ES-I3 (cell line): ENCODE results near the gene PRC1.
"Not testable (repeated sequence)": the region's sequence is repeated elsewhere in the genome, so short reads cannot be mapped to it uniquely, and the experiment has no call there.

ENCODE experiments used
- H3K36me3 ChIP-seq: 2 replicates; pipeline ENCODE4 v1.6.1; 2013; ENCODE audit warnings: mild to moderate bottlenecking, low read length, control low read depth, moderate library complexity; ENCODE audit not compliant: insufficient read depth
- H3K4me1 ChIP-seq: 2 replicates; pipeline ENCODE4 v1.6.1; 2013; ENCODE audit warnings: mild to moderate bottlenecking, control low read depth, low read length; ENCODE audit not compliant: insufficient read depth
- H3K9ac ChIP-seq: 2 replicates; pipeline ENCODE4 v1.6.1; 2013; ENCODE audit warnings: low read depth, mild to moderate bottlenecking, low read length, moderate library complexity
- H3K9me3 ChIP-seq: 2 replicates; pipeline ENCODE4 v1.6.1; 2013; ENCODE audit warnings: mild to moderate bottlenecking, low read length, moderate library complexity; ENCODE audit not compliant: control insufficient read depth, insufficient read depth

Gene PRC1

DNA sequence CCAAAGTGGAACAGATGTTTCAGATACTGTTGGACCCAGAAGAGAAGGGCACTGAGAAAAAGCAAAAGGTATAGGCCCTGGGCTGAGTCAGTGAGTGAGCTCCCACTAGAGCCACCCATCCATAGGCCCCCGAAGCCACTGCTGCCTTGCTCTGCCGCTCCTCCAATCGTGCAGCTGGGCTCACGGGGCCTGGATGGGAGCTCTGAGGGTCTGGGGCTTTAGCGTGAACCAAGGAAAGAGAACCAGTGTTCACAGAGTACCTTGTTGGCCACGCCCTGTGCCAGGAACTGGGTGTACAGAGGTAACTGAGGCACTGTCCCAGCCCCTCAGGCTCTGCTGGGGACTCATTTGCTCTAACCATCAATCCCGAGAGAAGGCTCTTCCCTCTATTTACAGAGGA lies 54.6 kb downstream of the PRC1 start:
- no peaks in the 10 kb centered on the region for H3K4me1 ChIP-seq
- no peak overlapping the region for H3K9ac ChIP-seq
- peaks cover 33% of the 10 kb centered on the region for H3K36me3 ChIP-seq
- no peaks in the 10 kb centered on the region for H3K9me3 ChIP-seq

DNA sequence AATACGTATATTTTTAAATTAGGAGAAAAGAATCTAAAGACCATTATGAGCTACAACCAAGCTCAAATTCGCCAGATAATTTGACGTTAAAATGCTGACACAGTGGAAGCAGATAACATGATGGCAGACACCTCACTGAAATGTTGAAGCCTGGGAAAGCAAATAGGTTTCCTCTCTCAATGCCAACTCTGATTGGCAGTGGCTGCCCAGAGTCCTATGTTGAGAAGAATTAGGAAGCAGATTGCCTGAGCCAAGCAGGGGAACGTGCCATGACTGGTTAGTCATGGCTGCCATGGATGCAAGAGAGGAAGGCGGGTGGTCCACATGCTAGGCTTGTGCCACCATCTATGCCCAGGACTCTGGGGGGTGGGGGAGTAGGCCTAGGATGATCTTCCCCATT lies 56.1 kb downstream of the PRC1 start:
- Histone ChIP-seq H3K9ac (no peak overlapping the region), H3K36me3 (peaks cover 29% of the 10 kb centered on the region), H3K4me1 (no peaks in the 10 kb centered on the region), H3K9me3 (no peaks in the 10 kb centered on the region)

DNA sequence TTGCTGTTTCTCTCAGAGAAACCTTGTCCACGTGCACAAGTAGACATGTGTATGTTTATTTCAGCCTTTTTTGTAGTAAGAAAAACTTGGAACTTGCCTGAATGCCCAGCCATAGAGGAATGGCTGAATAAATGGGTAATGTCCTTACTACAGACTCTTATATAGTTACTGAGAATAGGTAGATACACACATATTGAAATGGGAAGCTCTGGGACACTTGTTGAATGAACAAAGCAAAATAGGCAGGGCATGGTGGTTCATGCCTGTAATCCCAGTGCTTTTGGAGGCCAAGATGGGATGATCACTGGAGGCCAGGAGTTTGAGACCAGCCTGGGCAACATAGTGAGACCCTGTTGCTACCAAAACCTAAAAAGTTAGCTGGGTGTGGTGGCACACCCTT lies 57.5 kb downstream of the PRC1 start:
- no peaks in the 10 kb centered on the region for H3K9me3 ChIP-seq
- peaks cover 23% of the 10 kb centered on the region for H3K36me3 ChIP-seq
- no peaks in the 10 kb centered on the region for H3K4me1 ChIP-seq
- H3K9ac ChIP-seq: no peak overlapping the region

DNA sequence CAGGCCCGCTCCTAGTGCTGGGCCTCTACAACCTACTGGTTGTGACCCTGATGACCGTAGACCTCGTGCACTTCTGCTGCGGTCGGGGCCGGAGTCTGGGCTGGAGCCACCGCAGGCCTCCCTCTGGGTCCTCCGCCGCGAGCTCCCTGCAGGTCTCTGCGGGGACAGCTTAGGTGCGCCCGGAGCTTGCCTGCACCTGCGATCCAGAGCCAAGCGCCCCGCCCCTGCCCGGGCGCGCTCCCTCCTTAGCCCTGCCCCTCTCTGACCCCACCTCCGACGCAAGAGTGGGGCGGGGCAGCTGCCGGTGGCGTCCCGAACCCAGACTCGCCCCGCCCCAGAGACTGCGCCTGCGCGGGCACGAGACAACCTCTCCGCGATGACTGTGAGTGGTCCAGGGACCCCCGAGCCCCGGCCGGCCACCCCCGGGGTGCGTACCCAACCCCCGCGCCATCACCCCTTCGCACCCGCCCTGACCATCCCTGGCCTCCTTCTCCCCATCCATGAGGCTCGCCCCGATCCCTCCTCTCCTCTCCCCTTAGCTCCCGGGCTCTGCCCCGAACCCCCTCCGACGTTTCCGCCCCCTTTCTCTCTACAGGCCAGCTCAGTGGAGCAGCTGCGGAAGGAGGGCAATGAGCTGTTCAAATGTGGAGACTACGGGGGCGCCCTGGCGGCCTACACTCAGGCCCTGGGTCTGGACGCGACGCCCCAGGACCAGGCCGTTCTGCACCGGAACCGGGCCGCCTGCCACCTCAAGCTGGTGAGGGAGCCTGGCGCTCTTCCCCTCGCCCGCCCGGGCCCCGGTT lies 59.2 kb downstream of the PRC1 start, which contains the start of gene UNC45A:
TSS of gene UNC45A (plus strand) at position 337 of the 803 bp plus-strand sequence. CDS start at position 377, 40 bp downstream.
- Histone ChIP-seq H3K9ac (peak within 1 kb of the TSS; percentile 84), H3K36me3 (peaks cover 11% of the 10 kb centered on the region; the same call in 1 of the 2 replicates), H3K9me3 (no peaks in the 10 kb centered on the region), H3K4me1 (no peaks in the 10 kb centered on the region)

DNA sequence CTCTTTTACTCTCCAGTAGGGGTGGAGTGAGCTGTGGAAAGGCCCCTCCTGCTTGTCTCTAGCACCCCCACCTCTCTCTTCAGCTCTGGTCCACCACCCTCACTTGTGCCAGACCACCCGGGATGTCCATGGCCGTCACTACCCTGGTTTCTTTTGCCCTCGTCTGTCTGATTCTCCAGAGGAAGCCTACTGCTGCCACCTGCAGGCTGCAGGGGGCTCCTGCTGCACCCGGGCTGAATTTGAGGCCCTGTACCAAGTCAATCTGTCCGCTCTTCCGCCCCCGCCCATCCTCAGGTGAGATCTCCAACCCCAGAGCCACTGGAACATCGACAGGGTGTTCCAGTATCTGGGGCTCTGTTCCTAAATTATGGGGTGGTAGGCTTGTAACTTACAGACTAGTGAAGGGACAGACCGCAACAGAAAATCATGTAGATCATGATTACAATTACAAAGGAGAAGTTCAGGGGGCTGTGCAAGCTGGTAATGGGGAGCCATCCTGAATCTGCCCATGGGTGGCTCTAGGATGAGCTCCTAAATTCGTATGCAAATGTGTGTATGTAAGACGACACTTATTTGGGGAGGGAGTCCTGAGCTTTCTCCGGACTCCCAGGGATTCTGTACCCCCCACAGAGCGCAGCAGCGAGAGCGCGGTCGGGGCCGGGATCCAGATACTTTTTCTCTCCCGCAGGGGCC lies 59.9 kb downstream of the PRC1 start:
- H3K9me3 ChIP-seq: no peaks in the 10 kb centered on the region
- H3K9ac ChIP-seq: peak overlapping the region; percentile 84
- H3K36me3 ChIP-seq: peaks cover 6% of the 10 kb centered on the region; the same call in 1 of the 2 replicates
- no peaks in the 10 kb centered on the region for H3K4me1 ChIP-seq

DNA sequence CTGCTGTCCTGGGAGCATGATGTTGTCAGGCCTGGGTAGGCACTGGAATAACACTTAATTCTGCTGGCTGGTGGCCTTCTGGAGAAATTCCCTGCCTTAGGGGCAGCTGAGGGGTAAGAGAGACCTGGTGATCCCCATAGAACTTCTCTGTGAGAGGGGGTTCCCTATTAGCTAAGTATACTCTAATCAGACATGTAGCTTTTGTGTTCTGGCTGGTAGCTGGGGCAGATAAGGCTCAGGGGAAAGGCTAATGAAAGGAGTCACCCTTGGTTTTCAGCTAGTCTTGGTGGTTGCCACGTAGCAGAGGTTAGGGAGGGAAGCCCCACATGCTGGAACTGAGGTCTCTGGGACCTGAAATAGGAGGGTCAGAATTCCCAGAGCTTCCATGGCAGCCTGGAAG lies 61.0 kb downstream of the PRC1 start:
- H3K9me3 ChIP-seq: no peaks in the 10 kb centered on the region
- peaks cover 4% of the 10 kb centered on the region; the same call in 1 of the 2 replicates for H3K36me3 ChIP-seq
- no peaks in the 10 kb centered on the region for H3K4me1 ChIP-seq
- H3K9ac ChIP-seq: no peak overlapping the region

DNA sequence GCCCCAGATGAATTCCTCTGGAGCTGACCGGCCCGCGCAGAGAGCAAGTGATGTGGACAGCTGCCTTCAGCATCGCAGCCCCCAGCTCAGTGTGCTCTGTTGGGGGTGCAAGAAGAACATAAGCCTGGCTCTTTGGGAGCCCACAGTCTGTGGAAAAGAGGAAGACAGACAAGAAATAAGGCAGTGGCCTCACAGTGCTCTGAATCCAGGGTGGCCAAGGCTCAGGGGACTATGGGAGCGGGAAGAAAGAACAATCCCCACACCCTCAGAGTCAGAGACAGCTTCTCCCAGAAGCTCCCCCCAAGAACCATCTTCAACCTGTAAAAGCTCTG lies 61.7 kb downstream of the PRC1 start:
- no peaks in the 10 kb centered on the region for H3K4me1 ChIP-seq
- no peaks in the 10 kb centered on the region for H3K9me3 ChIP-seq
- H3K9ac ChIP-seq: no peak overlapping the region

DNA sequence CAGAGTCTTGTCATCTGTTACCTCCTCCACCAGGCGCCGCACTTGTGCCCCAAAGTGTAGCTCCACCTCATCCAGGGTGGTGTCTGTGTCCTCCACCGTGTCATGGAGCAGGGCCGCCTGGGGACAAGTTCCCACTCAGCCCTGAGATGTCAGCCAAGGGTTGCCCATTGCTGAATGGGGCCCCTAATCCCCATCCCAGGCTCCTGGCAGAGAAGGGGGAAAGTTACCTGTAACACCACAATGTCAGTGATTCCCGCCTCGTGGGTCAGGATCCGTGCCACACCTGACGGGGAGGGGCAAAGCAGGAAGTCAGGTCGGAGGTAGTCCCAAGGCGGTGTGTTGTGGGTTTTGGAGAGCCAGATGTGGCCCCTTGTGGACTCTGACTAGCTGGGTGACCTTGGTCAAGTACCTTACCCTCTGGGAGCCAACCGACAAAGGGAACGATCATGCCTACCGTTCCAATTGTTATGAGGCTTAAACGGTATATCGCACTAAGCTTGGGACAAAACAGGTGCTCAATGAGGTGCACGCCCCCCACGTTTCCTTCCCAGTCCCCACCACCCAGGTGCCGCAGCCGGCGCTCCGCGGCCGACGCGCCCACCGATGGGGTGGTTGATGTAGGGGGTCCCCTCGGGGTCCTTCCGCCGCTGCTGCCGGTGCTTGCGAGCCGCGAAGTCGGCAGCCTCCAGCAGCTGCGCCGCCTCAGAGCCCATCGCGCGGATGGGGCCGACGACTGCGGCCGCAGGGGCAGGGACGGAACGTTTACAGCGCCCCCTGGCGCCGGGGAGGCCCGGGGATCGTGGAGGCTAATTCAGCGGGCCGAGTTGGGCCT lies 62.3 kb downstream of the PRC1 start, which contains the start of gene HDDC3:
TSS of gene HDDC3 (minus strand) at position 722 of the 832 bp plus-strand sequence. CDS start at position 713, 9 bp downstream.
- no peaks in the 10 kb centered on the region for H3K9me3 ChIP-seq
- H3K36me3 ChIP-seq: no peaks in the 10 kb centered on the region; the same call in 1 of the 2 replicates
- peak within 1 kb of the TSS; percentile 86 for H3K9ac ChIP-seq
- no peaks in the 10 kb centered on the region for H3K4me1 ChIP-seq

More for the DNA sequence above, 61.7 kb downstream of the PRC1 start:
- no peaks in the 10 kb centered on the region; the same call in 1 of the 2 replicates for H3K36me3 ChIP-seq

DNA sequence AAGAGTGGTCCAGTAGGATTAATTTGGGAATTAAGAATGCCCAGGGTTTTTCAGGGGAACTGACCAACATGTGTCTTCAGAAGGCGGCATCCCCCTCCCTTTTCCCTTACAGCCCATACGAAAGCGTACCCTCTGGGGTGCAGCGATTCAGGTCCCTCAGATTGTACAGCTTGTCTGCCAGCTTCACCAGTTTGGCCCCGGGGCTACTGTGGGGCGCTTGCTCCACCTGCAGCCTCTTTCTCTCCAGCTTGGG lies 62.8 kb downstream of the PRC1 start:
- no peaks in the 10 kb centered on the region for H3K9me3 ChIP-seq
- no peaks in the 10 kb centered on the region for H3K36me3 ChIP-seq
- no peak overlapping the region for H3K9ac ChIP-seq
- H3K4me1 ChIP-seq: no peaks in the 10 kb centered on the region

DNA sequence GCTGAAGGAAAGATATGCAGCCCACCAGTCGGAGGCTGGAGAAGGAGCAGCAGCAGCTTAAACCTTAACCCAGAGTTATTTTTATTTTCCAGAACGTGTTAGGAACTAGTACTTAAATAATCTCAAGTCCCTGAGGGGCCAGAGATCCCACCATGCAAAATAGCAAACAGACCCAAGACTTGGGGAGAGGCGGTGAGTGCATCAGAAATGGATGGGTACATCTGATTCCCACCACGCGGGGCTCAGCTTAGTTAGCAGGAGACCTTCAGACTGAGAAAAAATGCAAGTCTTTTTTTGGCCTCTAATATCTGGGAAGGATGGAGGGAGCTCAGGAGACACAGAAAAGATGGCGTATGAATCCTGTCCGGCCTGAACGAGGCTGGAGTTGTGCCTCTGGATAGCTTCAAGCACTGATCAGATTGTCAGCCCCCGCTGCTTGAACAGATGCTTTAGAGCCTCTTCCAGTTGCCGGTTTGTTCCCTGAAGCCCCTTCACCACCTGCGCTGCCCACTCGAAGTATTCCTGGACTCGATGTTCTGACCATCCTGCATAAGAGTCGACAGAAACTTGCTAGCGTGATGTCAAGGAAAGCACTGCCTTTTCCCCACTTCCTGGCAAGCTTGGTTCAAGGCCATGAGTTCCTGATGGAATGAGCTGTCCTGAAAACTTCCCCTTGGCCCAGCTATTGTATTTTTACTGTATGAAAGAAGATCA lies 63.3 kb downstream of the PRC1 start:
- H3K4me1 ChIP-seq: no peaks in the 10 kb centered on the region
- no peaks in the 10 kb centered on the region for H3K36me3 ChIP-seq
- H3K9me3 ChIP-seq: no peaks in the 10 kb centered on the region
- H3K9ac ChIP-seq: no peak overlapping the region

DNA sequence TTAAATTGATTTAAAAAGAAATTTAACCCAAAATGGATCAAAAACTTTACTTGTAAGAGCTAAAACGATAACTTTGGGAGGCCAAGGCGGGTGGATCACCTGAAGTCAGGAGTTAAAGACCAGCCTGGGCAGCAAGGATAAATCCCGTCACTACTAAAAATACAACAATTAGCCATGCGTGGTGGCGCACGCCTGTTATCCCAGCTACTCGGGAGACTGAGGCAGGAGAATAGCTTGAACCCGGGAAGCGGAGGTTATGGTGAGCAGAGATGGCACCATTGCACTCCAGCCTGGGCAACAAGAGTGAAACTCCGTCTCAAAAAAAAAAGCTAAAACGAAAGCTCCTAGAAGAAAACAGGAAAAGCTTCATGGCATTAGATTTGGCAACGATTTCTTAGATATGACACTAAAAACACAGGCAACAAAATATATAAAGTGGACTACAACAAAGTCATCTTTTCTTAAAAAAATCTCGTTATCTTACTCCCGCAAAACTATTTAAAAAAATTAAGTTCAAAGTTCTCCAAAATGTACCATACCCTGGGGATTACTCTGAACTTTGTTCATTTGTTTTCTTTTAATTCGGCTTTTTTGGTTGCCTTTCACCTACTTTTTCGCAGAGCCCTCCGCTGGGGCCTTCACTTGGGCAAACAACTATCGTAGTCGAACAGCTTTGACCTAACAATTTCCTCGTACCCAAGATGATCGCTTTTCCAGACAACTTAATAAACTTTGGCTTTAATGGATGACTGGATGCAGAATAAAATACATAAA lies 64.9 kb downstream of the PRC1 start:
- Histone ChIP-seq H3K9ac (peak overlapping the region; percentile 62; the same call in 1 of the 2 replicates), H3K36me3 (no peaks in the 10 kb centered on the region), H3K4me1 (no peaks in the 10 kb centered on the region), H3K9me3 (no peaks in the 10 kb centered on the region)

DNA sequence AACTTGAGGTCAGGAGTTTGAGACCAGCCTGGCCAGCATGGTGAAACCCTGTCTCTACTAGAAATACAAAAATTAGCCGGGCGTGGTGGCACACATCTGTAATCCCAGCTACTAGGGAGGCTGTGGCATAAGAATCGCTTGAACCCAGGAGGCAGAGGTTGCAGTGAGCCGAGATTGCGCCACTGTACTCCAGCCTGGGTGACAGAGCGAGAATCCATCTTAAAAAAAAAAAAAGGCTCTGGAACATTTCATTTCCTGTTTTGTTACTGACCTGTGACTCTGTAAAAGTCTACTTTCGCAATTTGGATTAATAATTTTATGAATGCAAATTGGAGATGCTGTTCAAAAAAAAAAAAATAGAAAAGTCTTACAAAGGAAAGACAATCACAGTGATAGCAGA lies 66.2 kb downstream of the PRC1 start:
- not testable (repeated sequence) for H3K4me1 ChIP-seq, H3K36me3 ChIP-seq, H3K9ac ChIP-seq, H3K9me3 ChIP-seq

DNA sequence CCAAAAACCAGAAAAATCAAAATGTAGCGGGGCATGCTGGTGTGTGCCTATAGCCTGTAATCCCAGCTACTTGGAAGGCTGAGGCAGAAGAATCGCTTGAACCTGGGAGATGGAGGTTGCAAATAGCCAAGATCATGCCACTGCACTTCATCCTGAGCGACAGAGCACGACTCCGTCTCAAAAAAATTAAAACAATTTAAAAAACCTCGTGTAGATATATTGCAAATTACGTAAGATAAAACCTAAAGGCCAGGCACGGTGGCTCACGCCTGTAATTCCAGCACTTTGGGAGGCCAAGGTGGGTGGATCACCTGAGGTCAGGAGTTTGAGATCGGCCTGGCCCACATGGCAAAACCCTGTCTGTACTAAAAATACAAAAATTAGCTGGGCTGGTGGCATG lies 67.6 kb downstream of the PRC1 start:
- H3K4me1 ChIP-seq, H3K9me3 ChIP-seq, H3K9ac ChIP-seq, H3K36me3 ChIP-seq: not testable (repeated sequence)
